CD4-positive, alpha-beta T cell treated with Interleukin-6 for 4 hours (primary cell): Measurements from ENCODE around the gene PXN.
"Not testable (repeated sequence)": the region's sequence is repeated elsewhere in the genome, so short reads cannot be mapped to it uniquely, and the experiment has no call there.

Experiments used
- DNase-seq: peaks from one replicate; pipeline ENCODE4 v3.0.0-alpha.2; 2020; ENCODE audit warnings: mixed read lengths

PXN gene

GRCh38 chr12:120206228-120206627, 59.3 kb downstream of the PXN start:
- DNase-seq, result no peak

- no peak for DNase-seq
Observed at GRCh38 chr12:120204171-120204570, 61.4 kb downstream of the PXN start.

- no peak for DNase-seq
Observed at GRCh38 chr12:120200364-120200800, 65.1 kb downstream of the PXN start.

DNA sequence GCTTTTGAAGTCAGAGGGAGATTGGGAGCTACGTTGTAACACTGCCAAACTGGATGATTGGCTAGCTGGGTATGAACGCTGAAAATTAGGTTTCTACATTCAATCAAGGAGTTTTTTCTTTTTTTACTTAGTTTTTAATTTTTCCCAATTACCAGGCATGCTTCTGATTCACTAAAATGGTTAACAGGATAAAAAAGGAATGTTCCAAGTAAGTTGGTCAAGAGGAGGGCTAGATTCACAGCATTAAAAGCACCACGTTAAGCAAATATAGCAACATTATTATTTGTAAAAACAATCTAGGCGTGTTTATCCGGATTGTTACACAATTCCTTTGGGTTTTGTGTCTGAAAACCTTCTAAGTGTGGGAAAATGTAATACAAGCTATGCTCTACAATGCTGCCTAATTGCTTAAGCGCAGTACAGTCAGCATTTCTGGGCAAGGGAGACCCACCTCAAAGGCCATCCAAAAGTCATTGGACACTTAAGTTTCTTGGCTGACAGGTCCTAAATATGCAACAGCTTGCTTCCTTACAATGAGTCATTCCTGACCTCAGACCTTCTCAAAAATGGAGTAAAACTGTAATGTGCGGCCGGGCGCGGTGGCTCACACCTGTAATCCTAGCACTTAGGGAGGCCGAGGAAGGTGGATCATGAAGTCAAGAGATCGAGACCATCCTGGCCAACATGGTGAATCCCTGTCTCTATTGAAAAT, 65.8 kb downstream of the PXN start:
- peak; percentile 37 for DNase-seq

DNA sequence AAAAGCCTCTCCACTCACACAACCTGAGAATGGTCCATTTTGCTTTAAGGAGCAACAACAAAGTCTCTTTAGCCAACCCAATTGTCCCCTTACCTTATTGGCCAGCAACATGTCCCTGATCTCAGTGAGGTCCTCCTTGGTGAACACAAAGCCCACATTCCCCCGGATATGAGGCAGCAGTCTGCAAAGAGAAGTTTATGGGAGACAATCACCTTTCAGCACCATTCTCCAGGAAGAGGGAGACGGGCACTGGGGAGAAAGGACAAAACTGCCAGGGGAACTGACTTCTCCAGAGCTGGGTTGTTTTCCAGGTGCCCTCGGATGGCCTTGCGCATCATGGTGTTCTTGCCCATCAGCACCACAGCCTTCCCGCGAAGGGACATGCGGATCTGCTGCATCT, 66.5 kb downstream of the PXN start:
- DNase-seq, result no peak

- DNase-seq, result no peak
Observed at GRCh38 chr12:120197542-120197887, 68.0 kb downstream of the PXN start.

DNA sequence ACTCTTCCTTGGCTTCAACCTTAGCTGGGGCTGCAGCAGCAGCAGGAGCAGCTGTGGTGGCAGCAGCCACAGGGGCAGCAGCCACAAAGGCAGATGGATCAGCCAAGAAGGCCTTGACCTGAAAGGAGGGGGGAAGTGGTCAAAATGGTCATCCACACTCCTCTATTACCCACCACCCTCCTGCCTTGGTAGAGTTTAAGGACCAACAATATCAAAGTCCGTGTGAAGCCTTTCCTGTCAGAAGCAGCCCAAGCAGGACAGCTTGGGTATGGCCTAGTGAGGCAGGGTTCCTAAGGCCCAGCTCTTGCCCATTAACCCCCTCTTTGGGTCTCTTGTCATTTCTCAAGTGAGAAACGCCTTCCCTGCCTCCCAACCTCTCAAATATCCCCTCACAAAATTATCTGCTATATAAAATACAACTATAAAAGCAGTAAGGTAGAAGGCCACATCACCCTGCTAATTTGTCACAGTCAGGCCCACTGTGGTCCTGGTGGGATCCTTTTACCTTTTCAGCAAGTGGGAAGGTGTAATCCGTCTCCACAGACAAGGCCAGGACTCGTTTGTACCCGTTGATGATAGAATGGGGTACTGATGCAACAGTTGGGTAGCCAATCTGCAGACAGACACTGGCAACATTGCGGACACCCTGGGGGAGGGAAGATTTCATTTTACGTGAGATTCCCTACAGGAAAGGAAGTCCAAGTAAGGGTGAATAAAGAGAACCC, 68.6 kb downstream of the PXN start:
- not testable (repeated sequence) for DNase-seq

DNA sequence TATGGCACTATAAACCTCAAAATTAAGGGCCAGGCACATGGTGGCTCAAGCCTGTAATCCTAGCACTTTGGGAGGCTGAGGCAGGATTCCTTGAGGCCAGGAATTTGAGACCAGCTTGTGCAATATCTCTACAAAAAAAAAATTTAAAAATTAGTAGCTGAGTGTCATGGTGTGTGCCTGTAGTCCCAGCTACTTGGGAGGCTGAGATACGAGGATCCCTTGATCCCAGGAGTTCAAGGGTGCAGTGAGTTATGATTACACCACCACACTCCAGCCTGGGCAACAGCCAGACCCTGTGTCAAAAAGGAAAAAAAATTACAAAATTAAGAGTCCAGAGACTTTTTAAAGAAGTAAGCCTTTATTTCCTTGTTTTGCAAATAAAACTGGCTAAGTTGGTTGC, 69.2 kb downstream of the PXN start:
- DNase-seq, result no peak

GRCh38 chr12:120194534-120195395, 70.8 kb downstream of the PXN start, which contains the start of gene GCN1:
GCN1 (minus strand) TSS chr12:120194715; CDS start chr12:120194697, 18 bp downstream.
- DNase-seq, result peak; percentile 86

DNA sequence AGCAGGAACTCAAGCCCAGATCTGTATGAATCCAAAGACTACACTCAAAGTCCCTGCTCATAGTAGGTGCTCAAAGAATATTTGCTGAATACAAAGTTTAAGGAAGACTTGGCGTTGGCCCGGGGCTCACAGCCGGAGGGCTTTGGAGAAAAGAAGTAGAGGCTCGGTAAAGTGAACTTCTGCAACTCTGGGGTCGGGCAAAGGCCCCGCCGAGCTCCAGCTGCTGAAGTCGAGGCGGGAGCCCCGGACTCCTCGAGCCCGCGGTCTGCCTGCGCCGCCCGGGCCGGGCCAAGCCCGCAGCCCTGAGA, 71.3 kb downstream of the PXN start:
- no peak for DNase-seq

DNA sequence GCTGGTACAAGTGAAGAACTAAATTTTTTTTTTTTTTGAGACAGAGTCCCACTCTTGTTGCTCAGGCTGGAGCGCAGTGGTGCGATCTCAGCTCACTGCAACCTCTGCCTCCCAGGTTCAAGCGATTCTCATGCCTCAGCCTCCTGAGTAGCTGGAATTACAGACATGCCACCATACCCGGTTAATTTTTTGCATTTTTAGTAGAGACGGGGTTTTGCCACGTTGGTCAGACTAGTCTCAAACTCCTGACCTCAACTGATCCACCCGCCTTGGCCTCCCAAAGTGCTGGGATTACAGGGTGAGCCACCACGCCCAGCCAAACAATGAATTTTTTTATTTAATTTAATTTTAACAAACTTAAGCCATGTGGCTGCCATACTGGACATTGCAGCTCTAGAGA, 72.2 kb downstream of the PXN start:
- DNase-seq, result not testable (repeated sequence)

DNA sequence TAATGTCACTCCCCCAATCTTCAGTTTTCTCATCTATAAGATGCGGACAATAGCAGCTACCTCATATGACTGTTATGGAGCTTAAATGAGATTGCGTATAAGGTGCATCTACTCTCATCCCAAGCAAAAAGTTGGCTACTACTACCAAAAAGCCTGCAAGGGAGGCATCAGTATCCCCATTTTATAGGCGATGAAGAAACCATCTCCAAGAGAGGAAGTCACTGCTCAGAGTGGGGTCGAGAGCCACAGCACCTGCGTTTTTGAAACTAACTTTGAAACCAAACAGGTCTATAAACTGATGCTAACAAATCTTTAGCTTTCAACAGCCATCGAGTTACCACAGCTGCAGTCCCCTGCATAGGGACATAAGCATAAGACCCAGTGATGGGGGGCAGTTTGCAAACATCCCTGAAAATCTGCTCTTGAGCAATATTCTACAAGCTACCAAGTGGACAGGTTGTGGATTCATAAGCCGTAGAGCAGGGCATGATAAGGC, 74.5 kb downstream of the PXN start:
- no peak for DNase-seq

DNA sequence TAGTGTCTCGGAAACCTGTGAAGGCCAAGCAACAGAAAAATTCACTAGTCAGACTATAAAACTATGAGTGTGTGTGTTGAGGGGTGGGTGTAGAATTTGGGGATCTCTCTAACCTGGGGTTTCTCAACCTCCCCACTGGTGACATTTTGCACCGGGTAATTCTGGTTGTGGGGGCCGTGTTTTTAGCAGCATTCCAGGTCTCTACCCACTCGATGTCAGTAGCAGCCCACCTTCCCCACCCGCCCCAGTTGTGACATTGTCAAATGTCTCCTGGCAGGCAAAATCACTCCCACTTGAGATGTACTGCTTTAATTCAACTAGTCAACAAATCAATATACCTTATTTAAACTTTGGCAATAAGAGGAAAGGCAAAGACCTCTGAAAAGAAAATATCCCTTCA, 75.1 kb downstream of the PXN start:
- DNase-seq, result no peak

- DNase-seq, result no peak
Observed at GRCh38 chr12:120186654-120187053, 78.9 kb downstream of the PXN start.

- no peak for DNase-seq
Observed at GRCh38 chr12:120183211-120183631, 82.3 kb downstream of the PXN start.

GRCh38 chr12:120181991-120182631, 83.4 kb downstream of the PXN start:
- no peak for DNase-seq

DNA sequence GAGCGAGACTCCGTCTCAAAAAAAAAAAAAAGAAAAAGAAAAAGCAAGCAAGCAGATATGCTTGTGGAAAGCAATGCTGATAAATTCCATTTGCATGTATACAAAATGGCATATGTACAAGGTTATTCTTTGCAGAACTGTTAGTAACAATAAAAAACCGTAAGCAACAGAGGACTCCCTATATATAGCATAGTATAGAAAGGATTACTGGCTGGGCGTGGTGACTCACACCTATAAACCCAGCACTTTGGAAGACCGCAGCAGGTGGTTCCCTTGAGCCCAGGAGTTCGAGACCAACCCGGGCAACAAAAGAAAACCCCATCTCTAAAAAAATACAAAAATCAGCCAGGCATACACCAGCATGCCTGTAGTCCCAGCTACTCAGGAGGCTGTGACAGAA, 84.6 kb downstream of the PXN start:
- DNase-seq, result no peak

DNA sequence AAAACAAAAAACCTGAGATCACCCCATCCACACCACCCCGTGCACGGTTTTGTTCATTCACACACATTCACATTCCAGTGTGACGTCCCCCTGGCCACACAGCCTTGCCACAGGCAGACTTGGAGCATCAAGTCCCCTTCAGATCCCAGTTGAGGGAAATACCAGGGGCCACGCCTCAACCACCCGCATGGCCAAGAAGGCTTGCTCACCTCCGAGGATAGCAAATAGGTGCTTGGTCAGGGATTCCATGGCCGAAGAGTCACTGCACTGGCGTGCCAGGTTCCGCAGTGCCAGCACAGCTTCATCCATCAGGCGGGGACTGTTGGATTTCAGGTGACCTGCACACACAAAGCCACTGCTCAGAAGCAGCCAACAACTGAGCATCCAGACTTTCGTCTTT, 90.0 kb downstream of the PXN start:
- no peak for DNase-seq

DNA sequence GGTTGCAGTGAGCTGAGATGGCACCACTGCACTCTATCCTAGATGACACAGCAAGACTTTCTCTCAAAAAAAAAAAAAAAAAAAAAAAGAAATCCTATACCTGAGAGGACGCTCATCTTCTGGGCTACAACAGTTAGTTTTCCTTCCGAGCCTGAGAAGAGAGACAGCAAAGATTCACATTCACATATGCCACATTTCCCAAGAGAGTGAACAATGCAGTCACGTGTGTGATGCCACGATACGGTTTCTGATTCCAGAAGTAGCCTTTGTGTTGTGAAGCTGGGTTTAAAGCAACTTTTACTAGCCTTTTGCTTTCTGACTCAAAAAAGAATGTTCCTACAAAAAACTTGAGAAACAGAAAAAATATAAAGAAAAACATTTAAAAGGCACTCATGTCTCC, 90.5 kb downstream of the PXN start:
- DNase-seq, result no peak

DNA sequence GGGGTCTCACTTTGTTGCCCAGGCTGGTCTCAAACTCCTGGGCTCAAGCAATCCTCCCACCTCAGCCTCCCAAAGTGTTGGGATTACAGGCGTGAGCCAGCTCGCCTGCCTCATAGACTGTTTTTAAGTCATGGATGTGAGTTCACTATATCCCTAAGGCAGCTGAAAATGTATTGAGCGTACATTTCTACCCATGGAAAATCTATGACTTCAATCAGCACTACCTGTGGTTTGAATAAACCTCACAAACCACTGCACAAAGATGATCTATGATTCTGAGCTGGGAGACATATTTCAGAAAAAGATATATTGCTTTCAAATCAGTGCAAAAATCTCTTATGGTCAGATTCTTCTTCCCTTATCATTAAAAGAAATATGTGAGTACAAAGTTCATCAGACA, 93.5 kb downstream of the PXN start:
- DNase-seq, result no peak

- DNase-seq, result no peak
Observed at GRCh38 chr12:120170631-120171030, 94.9 kb downstream of the PXN start.

DNA sequence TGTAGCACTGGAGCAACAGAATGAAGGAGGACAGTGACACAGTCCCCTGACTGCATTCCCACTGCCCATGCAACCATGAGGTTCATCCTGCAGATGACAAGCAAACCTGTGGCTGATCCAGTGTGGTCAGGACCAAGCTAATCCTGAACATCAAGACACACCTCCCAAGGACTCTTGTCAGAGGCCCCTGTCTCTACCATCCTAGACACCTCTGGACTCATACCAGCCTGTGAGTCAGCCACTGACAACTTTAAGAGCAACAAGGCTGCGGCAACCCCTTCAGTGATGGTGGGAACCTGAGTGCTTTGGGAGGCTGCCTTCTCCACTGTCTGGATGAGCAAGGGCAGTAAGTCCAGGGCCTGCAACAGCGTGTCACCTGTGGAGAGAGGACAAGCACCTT, 95.6 kb downstream of the PXN start:
- DNase-seq, result no peak

DNA sequence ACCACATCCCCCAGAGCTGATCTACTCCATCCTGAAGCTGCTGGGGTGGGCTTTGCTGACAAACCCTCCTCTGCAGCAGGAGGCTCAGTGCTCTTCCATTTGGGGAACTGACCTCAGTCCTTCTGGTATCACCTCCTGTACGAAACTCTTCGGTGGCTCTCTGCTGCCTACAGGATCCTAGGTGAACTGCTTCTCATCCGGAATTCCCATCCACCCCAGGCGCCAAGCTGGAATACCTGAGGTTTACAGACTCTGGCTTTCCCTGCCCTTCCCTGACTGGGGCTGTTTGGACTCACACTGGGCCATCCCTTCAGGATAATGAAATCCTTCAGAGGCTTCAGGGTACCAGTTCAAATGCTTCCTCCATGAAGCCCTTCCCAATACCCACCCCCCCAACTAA, 97.2 kb downstream of the PXN start:
- DNase-seq, result no peak
